GM21619 (cell line): Measurements from ENCODE around the gene TCF23.
"Not testable (repeated sequence)": the region's sequence is repeated elsewhere in the genome, so short reads cannot be mapped to it uniquely, and the experiment has no call there.

Experiments used
- ATAC-seq: cut with Tn5 transposase; IDR thresholded peaks from one replicate; pipeline ENCODE4 v1.9.1; 2021; ENCODE audit not compliant: unreplicated experiment

TCF23 gene

DNA sequence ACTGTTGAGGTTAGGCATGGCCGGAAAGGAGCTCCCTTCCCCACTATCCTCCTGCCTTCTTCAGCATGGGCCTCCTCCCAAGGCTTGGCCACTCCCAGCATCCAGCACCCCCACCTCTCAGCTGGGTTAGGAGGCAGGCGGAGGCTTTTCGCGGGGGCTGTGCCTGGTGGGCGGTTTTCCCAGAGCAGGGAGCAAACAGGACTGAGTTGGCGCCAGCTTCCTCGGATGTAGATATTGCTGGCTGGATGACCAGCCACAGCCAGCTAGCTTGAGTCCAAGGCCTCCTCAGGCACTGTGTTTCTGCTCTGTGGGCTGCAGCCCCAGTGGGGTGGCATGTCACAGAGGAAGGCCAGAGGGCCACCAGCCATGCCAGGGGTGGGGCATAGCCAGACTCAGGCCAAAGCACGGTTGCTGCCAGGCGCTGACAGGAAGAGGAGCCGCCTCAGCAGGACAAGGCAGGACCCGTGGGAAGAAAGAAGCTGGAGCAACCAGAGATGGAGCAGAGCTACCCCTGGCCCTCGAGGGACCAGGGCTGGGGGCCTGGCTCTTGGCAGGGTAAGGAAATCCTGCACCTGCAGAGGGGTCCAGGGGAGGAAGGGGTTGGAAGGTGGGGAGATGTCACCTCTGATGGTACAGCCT lies at the start of gene TCF23:
TSS of gene TCF23 (plus strand) at position 204 of the 639 bp plus-strand sequence. CDS start at position 334, 130 bp downstream.
- ATAC-seq, result no peak

DNA sequence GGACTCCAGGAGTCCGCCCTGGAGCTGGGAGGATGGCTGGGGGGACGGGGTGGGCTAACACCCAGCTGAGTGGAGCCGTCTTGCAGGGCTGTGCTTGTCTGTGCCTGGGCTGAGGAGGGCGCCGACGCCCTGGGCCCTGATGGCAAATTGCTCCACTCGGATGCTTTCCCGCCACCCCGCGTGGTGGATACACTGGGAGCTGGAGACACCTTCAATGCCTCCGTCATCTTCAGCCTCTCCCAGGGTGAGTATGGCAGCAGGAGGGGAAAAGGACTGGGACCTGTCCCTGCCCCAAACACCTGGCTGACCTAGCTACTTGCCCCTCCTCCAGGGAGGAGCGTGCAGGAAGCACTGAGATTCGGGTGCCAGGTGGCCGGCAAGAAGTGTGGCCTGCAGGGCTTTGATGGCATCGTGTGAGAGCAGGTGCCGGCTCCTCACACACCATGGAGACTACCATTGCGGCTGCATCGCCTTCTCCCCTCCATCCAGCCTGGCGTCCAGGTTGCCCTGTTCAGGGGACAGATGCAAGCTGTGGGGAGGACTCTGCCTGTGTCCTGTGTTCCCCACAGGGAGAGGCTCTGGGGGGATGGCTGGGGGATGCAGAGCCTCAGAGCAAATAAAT lies 49.4 kb upstream of the TCF23 start:
- no peak for ATAC-seq

DNA sequence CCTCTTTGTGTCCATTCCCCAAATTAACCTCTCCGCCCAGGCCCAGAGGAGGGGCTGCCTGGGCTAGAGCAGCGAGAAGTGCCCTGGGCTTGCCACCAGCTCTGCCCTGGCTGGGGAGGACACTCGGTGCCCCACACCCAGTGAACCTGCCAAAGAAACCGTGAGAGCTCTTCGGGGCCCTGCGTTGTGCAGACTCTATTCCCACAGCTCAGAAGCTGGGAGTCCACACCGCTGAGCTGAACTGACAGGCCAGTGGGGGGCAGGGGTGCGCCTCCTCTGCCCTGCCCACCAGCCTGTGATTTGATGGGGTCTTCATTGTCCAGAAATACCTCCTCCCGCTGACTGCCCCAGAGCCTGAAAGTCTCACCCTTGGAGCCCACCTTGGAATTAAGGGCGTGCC lies 48.8 kb upstream of the TCF23 start:
- ATAC-seq, result no peak

DNA sequence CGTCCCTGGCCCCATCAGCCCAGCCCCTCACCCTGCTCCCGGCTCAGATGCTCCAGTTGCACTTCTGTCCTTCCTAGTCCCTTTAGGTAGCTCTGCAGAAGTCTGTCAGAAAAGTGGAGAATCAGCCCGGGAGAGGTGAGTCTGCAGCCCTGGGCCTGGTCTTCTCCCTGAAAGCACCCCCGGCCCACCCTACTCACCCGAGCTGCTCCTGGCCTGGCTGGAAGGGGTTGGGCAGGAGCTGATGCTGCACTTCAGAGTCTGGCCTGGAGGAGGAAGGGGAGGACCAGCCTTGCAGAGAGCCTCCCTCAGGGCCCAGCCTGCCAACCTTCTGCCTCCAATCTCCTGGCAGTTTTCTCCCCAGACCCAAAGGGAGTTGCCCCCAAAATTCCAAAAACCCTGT lies 46.5 kb upstream of the TCF23 start:
- no peak for ATAC-seq

DNA sequence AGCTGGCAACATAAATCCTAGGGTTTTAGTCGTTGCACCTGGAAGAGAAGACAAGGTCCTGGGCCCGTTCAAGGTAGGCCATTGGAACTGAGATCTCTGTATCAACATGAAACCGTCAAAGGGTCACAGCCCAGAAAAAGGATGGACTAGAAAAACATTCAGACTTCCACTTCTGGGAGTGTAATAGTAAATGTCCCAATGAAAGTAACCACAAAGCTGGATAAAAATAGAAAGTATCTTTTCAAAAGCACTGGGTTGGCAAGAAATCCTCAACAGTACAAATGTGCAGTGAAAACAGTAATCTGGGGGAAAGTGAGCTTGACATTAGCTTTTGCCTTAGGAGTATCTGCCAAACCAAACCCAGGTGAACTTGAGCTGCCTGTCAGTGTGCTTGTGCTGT lies 42.8 kb upstream of the TCF23 start:
- ATAC-seq, result no peak

DNA sequence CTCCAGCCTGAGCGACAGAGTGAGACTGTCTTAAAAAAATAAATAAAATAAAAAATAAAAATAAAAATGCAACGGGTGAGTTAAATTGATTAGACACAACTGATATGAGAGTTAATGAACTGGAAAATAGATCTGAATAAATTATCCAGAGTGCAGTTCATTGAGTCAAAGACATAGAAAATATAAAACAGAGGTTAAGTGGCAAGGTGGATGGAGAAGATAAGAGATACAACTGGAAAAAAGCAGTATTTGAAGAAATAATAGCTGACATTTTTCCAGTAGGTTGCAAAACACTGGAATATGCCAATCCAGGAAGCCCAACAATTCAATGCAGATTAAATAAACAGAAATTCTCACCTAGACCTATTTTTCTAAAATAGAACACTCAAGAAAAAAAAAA lies 40.6 kb upstream of the TCF23 start:
- no peak for ATAC-seq

DNA sequence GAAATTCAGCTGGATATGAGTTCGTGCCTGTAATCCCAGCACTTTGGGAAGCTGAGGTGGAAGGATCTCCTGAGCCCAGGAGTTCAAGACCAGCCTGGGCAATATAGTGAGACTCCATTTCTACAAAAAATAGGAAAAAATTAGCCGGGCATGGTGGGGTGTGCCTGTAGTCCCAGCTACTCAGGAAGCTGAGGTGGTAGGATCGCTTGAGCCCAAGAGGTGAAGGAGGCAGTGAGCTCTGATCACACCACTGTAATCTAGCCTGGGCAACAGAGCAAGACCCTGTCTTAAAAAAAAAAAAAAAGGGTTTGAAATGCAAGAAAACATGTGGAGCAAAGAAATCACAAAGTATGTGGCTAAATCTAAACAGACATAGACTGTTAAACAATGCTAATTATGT lies 39.7 kb upstream of the TCF23 start:
- no peak for ATAC-seq

DNA sequence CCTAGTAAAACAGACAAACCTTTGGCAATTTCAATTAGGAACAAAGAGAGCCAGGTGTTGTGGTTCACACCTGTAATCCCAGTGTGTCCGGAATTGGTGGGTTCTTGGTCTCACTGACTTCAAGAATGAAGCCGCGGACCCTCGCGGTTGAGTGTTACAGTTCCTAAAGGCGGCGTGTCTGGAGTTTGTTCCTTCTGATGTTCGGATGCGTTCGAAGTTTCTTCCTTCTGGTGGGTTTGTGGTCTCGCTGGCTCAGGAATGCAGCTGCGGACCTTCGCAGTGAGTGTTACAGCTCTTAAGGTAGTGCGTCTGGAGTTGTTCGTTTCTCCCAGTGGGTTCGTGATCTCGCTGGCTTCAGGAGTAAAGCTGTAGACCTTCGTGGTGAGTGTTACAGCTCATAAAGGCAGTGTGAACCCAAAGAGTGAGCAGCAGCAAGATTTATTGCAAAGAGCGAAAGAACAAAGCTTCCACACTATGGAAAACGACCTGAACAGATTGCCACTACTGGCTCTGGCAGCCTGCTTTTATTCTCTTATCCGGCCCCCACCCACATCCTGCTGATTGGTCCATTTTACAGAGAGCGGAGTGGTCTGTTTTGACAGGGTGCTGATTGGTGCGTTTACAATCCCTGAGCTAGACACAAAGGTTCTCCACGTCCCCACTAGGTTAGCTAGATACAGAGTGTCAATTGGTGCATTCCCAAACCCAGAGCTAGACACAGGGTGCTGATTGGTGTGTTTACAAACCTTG lies 38.0 kb upstream of the TCF23 start:
- not testable (repeated sequence) for ATAC-seq

DNA sequence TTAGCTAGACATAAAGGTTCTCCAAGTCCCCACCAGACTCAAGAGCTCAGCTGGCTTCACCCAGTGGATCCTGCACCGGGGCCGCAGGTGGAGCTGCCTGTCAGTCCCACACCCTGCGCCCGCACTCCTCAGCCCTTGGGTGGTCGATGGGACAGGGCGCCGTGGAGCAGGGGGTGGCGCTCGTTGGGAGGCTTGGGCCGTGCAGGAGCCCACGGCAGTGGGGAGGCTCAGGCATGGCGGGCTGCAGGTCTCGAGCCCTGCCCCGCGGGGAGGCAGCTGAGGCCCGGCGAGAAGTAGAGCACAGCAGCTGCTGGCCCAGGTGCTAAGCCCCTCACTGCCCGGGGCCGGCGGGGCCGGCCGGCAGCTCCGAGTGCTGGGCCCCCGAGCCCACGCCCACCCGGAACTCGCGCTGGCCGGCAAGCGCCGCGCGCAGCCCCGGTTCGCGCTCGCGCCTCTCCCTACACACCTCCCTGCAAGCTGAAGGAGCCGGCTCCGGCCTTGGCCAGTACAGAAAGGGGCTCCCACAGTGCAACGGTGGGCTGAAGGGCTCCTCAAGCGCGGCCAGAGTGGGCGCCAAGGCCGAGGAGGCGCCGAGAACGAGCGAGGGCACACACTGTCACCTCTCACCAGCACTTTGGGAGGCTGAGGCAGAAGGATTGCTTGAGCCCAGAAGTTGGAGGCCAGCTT lies 37.3 kb upstream of the TCF23 start:
- not testable (repeated sequence) for ATAC-seq

DNA sequence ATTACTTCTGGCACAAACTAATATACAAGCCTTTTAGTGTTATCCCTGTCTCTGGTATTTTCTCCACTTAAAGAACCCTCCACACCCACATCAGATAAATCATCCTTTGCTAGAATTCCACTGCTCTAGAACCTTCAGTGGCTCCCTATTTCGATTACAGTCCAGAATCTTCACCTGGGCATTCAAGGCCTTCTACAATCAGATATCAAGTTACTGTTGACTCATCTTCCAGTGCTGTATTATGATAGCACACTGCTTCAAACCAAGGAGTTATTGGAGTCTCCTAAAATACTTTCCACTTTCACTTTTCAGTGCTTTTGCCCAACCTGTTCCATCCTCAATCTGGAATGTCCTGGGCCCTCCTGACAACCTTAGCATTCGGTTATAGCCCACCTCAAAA lies 33.3 kb upstream of the TCF23 start:
- no peak for ATAC-seq

DNA sequence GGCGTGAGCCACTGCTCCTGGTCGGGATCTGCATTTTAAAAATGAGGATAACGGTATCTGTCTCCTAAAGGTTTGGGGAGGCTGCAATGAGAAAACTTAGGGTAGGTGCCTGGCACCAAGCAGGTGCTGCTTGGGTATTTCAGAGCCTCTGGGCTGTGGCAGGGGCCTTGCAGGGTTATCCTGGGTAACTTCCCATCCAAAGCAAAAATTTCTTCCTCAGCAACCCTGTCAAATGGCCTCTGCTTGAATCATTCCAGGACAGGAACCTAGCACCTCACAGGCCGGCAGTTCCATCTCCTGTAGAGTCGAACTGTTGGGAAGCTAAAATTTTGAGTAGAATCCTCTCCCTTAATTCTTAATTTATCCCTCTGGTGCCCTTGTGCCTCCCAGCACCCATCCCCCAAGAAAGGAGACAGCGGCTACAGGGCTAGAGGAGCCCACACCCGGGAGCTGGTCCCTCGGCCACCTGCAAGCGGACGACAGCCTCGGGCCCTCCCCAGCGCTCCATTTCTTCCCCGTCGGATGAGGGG lies 30.7 kb upstream of the TCF23 start:
- no peak for ATAC-seq

DNA sequence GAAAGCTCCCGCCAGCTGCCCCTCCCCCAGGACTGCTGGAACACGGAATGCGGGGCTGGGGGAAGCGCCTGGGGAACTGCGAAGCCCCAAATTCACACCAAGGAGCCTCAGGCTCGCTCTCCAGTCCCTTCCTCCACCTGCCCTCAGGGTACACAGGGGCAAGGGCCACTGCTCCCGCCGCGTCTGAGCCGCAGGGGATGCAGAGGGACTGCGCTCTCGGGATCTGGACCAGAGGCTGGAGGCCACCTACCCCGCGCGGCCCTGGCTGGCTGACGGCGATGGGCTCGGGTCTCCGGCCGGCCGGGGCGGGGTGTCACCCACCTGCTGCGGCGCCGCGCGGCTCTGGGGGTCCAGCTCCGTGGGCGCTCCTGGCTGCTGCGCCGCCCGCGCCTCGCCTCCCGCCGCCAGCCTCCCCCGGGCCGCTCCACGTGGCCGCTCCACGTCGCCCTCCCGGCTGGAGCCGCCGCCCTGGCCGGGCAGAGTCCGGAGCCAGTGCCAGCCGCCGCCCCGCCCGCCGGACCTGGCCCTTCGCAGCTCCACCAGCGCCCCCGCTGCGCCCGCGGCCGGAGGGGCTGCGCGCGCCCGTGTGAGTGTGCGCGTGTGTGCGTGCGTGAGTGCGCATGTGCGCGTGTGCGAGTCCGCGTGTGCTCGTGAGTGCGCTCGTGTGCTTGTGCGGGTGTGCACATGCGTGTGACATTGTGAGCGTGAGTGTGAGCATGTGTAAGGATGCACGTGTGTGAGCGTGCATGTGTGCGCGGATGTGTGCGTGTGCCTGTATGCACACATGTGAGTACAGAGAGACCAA lies 30.1 kb upstream of the TCF23 start, which contains the start of gene CGREF1:
TSS of gene CGREF1 (minus strand) at position 604 of the 805 bp plus-strand sequence. CDS start 14,762 bp downstream, outside the sequence.
- no peak for ATAC-seq

DNA sequence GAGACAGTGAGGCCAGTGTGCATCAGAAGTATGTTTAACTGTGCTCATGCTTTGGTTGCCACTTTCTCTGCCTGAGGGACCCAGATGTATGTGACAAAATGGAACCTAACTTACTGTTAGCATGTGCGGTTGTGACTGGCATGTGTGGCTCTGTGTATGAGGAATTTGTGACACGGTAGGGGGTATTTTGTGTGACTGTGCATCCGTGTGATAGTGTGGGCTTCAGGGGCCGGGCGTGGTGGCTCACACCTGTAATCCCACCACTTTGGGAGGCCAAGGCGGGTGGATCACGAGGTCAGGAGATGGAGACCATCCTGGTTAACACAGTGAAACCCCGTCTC lies 29.5 kb upstream of the TCF23 start:
- ATAC-seq, result not testable (repeated sequence)

DNA sequence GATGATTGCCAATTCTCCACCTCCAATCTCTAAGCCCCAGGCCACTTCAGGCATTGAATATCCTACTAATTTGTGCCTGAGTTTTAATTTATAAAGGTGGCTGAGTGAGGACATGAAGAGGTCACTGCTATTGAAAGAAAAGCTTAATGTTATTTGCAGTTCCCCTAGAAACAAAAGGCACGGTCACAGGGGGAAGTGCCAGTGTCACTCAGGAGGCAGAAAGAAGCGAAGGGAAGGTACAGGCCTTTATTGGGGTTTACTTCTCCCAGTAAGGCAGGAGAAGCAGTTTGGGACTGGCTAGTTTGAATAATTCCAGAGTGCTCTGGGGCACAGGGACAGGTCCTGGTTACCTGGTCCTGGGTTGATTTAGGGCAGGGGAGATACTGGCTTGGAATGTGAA lies 26.9 kb upstream of the TCF23 start:
- ATAC-seq, result no peak

DNA sequence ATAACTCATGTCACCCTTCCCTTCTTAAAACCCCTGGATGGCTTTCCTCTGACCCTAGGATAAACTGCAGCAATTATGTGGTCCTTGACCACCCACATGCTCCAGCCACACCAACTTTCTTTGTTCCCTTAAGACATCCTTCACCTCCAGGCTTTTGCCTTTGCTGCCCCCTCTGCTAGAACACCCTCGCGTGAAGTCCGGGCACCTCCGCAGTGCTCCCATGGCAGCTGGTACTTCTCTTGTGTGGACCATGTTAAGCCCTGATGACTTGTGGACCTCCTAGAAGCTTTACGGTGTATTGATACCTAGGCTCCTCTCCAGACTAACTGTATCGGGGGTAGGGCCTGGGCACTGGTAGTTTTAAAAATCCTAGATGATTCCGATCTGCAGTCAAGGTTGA lies 26.0 kb upstream of the TCF23 start:
- no peak for ATAC-seq

DNA sequence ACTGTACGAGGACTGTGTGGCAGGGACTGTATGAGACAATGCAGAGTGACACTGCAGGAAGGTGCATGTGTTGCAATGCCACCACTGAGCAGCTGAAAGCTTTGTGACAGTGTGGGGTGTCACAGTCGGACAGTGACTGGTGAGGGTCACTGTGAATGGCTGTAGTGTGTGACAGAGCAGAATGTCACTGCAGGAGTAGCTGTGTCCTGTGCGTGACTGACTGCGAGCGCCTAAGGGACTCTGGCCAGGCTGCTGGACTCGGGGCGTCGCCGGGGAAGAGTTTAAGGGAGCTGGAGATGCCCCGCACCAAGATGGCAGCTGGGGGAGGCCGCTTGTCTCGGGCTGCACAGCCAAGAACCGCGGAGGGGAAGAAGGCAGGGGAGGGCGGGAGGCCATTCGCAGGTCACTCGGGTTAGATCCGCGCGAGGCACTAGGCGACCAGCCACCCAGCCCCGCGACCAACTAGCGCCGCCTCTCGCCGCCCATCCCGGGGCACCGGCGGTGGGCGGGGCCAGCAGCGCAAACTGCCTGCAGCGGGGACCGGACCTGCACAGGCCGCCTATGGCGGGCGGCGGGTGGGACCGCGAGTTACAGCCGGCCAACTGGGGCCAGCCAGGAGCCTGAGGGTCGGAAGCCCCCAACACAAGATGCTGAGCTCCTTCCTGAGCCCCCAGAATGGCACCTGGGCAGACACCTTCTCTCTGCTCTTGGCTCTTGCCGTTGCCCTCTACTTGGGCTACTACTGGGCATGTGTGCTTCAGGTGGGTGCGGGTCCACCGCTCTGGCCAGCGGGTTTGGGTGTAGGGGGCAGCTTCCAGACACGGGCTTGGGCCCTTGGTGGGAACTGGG lies 25.3 kb upstream of the TCF23 start, which contains the start of gene ABHD1:
TSS of gene ABHD1 (plus strand) at position 514 of the 849 bp plus-strand sequence. CDS start at position 648, 134 bp downstream.
- ATAC-seq, result peak; percentile 48

DNA sequence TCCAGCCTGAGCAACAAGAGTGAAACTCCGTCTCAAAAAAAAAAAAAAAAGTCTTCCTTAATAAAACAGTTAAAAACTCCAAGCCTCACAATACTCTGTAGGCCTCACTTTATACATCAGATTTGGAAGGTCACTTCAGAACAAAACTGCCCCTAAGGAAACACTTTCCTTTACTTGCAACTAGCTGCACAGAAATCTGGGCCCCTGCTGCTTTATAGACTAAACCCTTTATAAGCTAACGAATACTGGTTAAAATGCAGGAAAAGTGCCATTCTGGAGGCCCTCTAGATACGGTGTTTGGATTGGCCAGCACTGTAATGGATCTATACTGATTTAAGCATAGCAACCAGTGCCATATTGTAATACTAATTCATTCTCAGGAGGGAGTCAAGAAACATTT lies 23.7 kb upstream of the TCF23 start:
- ATAC-seq, result no peak

DNA sequence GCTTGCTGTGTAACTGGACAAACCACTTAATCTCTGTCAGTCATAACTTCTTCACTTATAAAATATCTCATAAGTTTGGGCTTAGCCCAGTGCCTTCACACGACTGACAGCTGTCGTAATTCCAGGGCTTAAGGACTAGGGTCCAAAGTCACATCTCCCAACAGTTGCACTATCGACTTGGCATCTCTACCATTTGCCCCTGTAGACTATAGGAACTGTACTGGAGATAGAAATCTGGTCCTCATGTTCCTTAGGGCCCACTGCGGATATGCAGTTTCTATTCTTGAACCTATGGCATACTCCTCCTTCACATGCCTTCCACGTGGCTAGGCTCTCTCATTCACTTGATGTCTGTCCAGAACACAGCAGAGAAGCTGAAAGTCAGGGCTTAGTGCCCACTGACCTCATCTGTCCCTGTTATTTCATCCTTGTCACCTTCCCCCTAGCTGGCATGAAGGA lies 22.5 kb upstream of the TCF23 start:
- no peak for ATAC-seq

DNA sequence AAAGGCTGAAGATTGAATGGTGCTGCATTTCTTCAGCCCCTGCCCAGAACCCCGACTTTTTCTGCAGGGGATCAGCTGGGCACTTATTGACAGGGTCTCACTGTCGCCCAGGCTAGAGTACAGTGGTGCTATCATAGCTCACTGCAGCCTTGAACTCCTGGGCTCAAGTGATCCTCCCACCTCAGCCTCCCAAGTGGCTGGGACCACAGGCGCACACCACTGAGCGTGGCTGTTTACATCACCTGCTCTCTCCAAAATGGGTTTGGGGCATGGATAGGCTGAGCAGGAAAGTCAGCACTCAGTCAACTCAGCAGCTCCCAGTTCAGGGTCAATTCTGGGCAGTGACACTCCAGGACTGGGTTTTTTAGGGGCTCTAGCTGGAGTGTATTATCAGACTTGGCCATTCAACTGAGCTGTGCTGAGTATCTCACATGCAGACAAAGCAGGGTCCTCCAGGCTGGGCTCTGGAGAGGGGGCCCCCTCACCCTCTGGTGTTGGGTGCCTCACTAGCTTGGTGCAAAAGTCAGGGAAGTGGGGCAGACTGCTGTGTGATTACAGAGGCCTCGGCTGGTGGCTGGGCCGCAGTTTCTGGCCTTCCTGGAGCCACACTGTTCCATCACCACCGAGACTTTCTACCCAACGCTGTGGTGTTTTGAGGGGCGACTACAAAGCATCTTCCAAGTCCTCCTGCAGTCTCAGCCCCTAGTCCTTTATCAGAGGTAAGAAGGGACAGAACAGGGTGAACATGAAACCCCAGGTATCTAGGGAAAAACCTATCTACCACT lies 20.7 kb upstream of the TCF23 start:
- ATAC-seq, result no peak
